Muscle layer of duodenum (tissue), 2 donors: ENCODE data around the gene CYP46A1.
"Not testable (repeated sequence)": the region's sequence is repeated elsewhere in the genome, so short reads cannot be mapped to it uniquely, and the experiment has no call there.

Source experiments
- H3K27ac ChIP-seq: one replicate; pipeline ENCODE4 v1.7.0; 2013; ENCODE audit warnings: mild to moderate bottlenecking, low read length
- H3K27me3 ChIP-seq: one replicate; pipeline ENCODE4 v1.7.0; 2013; ENCODE audit warnings: low read depth, mild to moderate bottlenecking, control low read depth, low read length
- H3K36me3 ChIP-seq, 2 donors: one replicate each; pipeline ENCODE4 v1.7.0; 2013; ENCODE audit warnings: low read length in 2 of 2, control low read depth in 1 of 2, mild to moderate bottlenecking in 1 of 2; ENCODE audit not compliant: insufficient read depth in 2 of 2, control insufficient read depth in 1 of 2
- H3K4me1 ChIP-seq, 2 donors: one replicate each; pipeline ENCODE4 v1.7.0; 2013; ENCODE audit warnings: low read length in 2 of 2, mild to moderate bottlenecking in 2 of 2, control low read depth in 1 of 2, moderate library complexity in 1 of 2; ENCODE audit not compliant: insufficient read depth in 2 of 2, control insufficient read depth in 1 of 2
- H3K4me3 ChIP-seq, 2 donors: one replicate each; pipeline ENCODE4 v1.7.0; 2013; ENCODE audit warnings: low read length in 2 of 2, low read depth in 1 of 2, mild to moderate bottlenecking in 1 of 2
- H3K9me3 ChIP-seq, 2 donors: one replicate each; pipeline ENCODE4 v1.7.0; 2013; ENCODE audit warnings: low read length in 2 of 2, control low read depth in 1 of 2, mild to moderate bottlenecking in 1 of 2; ENCODE audit not compliant: control insufficient read depth in 1 of 2
- donor health status: healthy.

CYP46A1 gene

GRCh38 chr14:99683619-99684409, at the start of gene CYP46A1:
Gene CYP46A1 (plus strand): TSS chr14:99684298. CDS start chr14:99684418, 120 bp downstream.
- H3K4me1 ChIP-seq: peaks cover 0 to 15% of the 10 kb centered on the region in 2 donors
- peaks cover 0 to 2% of the 10 kb centered on the region in 2 donors for H3K9me3 ChIP-seq
- no peaks in the 10 kb centered on the region for H3K27me3 ChIP-seq
- H3K4me3 ChIP-seq: peak within 1 kb of the TSS; percentile 73 to 96
- H3K36me3 ChIP-seq: no peaks in the 10 kb centered on the region
- H3K27ac ChIP-seq: peak within 1 kb of the TSS; percentile 72

DNA sequence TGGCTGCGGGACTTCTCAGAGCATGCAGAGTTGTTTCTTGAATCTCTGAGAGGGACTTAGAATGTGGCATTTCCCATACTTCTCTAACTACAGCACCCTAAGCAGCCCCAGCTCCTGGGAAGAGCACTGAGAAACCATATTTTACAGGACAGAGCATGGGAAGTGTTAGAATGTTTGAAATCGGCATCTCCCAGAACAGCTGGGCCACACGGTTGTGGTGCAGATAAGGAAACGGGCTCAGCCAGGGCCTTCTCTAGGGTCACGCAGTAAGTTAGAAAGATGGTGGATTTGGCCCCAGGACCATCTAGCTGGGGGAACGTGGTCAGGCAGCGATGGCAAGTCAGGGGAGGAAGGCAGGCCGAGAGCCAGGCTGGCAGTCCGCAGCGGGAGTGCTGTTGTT, 49.7 kb upstream of the CYP46A1 start:
- Histone ChIP-seq H3K4me3 (no peak overlapping the region), H3K4me1 (no peaks in the 10 kb centered on the region), H3K9me3 (no peaks in the 10 kb centered on the region), H3K36me3 (no peaks in the 10 kb centered on the region), H3K27me3 (no peaks in the 10 kb centered on the region), H3K27ac (no peak overlapping the region)

DNA sequence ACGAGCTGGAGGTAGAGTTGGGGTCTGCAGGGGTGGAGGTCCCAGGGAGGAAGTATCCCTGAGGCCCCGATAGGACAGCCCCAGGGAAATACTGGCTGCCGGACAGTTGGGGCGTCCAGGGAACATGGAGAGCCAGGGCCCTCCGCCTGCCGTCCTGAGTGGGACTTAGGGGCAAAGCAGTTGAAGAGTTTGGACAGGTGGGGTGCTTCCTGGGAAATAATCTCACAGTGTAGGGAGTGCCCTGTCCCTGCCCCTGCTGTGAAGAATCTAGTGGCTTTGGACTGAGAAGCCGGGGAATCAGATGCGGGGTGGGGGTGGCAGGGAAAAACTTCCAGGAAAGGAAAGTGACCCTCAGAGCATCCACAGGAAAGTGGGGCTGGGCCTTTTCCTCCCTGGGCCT, 49.0 kb upstream of the CYP46A1 start:
- H3K27ac ChIP-seq: no peak overlapping the region
- no peak overlapping the region for H3K4me3 ChIP-seq
- H3K36me3 ChIP-seq: no peaks in the 10 kb centered on the region
- H3K9me3 ChIP-seq: no peaks in the 10 kb centered on the region
- H3K27me3 ChIP-seq: no peaks in the 10 kb centered on the region
- no peaks in the 10 kb centered on the region for H3K4me1 ChIP-seq

DNA sequence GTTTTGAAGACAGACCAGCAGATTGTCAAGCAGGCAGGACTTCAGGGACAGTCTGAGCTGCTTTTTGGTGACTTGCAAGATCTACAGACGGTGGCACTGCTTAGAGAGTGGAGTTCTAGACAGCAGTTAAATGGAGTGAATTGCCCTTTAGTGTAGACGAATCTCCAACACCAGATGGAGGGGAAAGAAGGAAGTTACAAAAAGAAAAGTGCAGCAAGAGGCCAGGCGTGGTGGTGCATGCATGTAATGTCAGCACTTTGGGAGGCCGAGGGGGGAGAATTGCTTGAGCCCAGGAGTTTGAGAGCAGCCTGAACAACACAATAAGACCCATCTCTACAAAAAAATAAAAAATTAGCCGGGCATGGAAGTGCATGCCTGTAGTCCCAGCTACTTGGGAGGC, 47.6 kb upstream of the CYP46A1 start:
- Histone ChIP-seq H3K4me1 (no peaks in the 10 kb centered on the region), H3K27ac (no peak overlapping the region), H3K9me3 (no peaks in the 10 kb centered on the region), H3K36me3 (no peaks in the 10 kb centered on the region), H3K27me3 (no peaks in the 10 kb centered on the region), H3K4me3 (no peak overlapping the region)

DNA sequence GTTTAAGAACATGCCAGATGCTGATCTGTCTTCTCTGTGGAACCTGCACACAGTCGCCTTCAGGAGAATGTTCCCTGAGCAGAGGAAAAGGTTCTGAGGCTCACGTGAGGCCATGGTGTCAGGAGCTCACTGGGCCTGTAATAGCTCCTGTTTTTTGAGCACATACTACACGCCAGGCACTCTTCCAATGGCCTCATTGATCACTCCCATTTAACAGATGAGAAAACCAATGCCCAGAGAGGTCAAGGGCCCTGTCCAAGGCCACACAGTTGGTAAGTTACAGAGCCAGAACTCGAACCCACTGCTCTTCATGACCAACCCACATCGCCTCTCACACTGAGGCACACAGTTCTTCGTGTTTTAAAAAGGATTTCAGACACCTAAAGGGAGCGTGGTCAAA, 46.5 kb upstream of the CYP46A1 start:
- H3K9me3 ChIP-seq: no peaks in the 10 kb centered on the region
- no peaks in the 10 kb centered on the region for H3K27me3 ChIP-seq
- H3K4me1 ChIP-seq: no peaks in the 10 kb centered on the region
- H3K4me3 ChIP-seq: no peak overlapping the region
- H3K36me3 ChIP-seq: no peaks in the 10 kb centered on the region
- no peak overlapping the region for H3K27ac ChIP-seq

DNA sequence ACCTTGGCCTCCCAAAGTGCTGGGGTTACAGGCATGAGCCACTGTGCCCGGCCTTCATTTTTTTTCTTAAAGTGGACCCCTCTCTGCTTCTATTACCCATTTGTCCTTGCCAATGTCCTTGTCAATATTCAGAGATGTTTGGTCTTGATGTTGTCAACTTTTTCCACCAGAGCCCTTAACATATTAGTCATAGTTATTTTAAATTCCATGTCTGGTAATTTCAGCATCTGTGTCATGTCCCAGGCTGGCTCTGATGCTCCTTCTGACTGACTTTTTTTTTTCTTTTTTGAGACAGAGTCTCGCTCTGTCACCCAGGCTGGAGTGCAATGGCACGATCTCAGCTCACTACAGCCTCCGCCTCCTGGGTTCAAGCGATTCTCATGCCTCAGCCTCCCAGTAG, 41.3 kb upstream of the CYP46A1 start:
- not testable (repeated sequence) for H3K27ac ChIP-seq, H3K4me3 ChIP-seq

GRCh38 chr14:99643343-99643742, 40.8 kb upstream of the CYP46A1 start:
- H3K4me1 ChIP-seq: peaks cover 0 to 9% of the 10 kb centered on the region in 2 donors
- H3K36me3 ChIP-seq: no peaks in the 10 kb centered on the region
- no peaks in the 10 kb centered on the region for H3K27me3 ChIP-seq

More for the DNA sequence above, 41.3 kb upstream of the CYP46A1 start:
- not testable (repeated sequence) for H3K36me3 ChIP-seq, H3K9me3 ChIP-seq, H3K27me3 ChIP-seq, H3K4me1 ChIP-seq

GRCh38 chr14:99644035-99644587, 40.0 kb upstream of the CYP46A1 start:
- Histone ChIP-seq H3K27ac (no peak overlapping the region), H3K4me1 (peaks cover 0 to 9% of the 10 kb centered on the region in 2 donors), H3K36me3 (no peaks in the 10 kb centered on the region), H3K27me3 (no peaks in the 10 kb centered on the region), H3K4me3 (no peak overlapping the region), H3K9me3 (no peaks in the 10 kb centered on the region)

More at GRCh38 chr14:99643343-99643742, 40.8 kb upstream of the CYP46A1 start:
- H3K27ac ChIP-seq: no peak overlapping the region
- H3K4me3 ChIP-seq: no peak overlapping the region
- H3K9me3 ChIP-seq: no peaks in the 10 kb centered on the region

GRCh38 chr14:99644723-99645544, 39.2 kb upstream of the CYP46A1 start, which contains the start of gene HHIPL1:
Gene HHIPL1 (plus strand): TSS chr14:99645129. CDS start chr14:99645208, 79 bp downstream.
- peak within 1 kb of the TSS in 1 of 2 donors; percentile 68 for H3K4me3 ChIP-seq
- H3K27ac ChIP-seq: no peak within 1 kb of the TSS
- no peaks in the 10 kb centered on the region for H3K9me3 ChIP-seq
- H3K27me3 ChIP-seq: no peaks in the 10 kb centered on the region
- peaks cover 0 to 9% of the 10 kb centered on the region in 2 donors for H3K4me1 ChIP-seq
- no peaks in the 10 kb centered on the region for H3K36me3 ChIP-seq

- Histone ChIP-seq H3K9me3 (no peaks in the 10 kb centered on the region), H3K27ac (no peak overlapping the region), H3K36me3 (no peaks in the 10 kb centered on the region), H3K27me3 (no peaks in the 10 kb centered on the region), H3K4me3 (peak overlapping the region in 1 of 2 donors; percentile 68), H3K4me1 (peaks cover 0 to 9% of the 10 kb centered on the region in 2 donors)
These were observed 38.3 kb upstream of the CYP46A1 start for GRCh38 chr14:99645545-99646505.
